DND-41 (cell line): Measurements from ENCODE around the gene RSBN1.
"Not testable (repeated sequence)": the region's sequence is repeated elsewhere in the genome, so short reads cannot be mapped to it uniquely, and the experiment has no call there.

Experiments
- ATAC-seq: fragments of 200-7000 bp; cut with Tn5 transposase; 3 replicates; pipeline ENCODE4 v1.9.1; 2021; ENCODE audit warnings: low read depth; ENCODE audit not compliant: insufficient read depth
- DNase-seq: peaks from one replicate; pipeline ENCODE4 v3.0.0-alpha.2; 2020
- H2AFZ ChIP-seq: 2 replicates; pipeline ENCODE4 v1.6.0; 2012; ENCODE audit warnings: low read depth, low read length
- H3K27ac ChIP-seq: 2 replicates; pipeline ENCODE4 v1.5.1; 2012; ENCODE audit warnings: low read length, inconsistent platforms
- H3K27me3 ChIP-seq: fragments of 200-600 bp; sonication (generic); 2 replicates; pipeline ENCODE4 v1.6.0; 2012; ENCODE audit warnings: low read length, mild to moderate bottlenecking, inconsistent platforms; ENCODE audit not compliant: insufficient read depth, poor library complexity
- H3K36me3 ChIP-seq: 2 replicates; pipeline ENCODE4 v1.5.1; 2012; ENCODE audit warnings: low read length, inconsistent platforms; ENCODE audit not compliant: insufficient read depth
- H3K4me1 ChIP-seq: 2 replicates; pipeline ENCODE4 v1.5.1; 2012; ENCODE audit warnings: mild to moderate bottlenecking, low read length; ENCODE audit not compliant: insufficient read depth
- H3K4me2 ChIP-seq: 2 replicates; pipeline ENCODE4 v1.6.0; 2012; ENCODE audit warnings: mild to moderate bottlenecking, moderate library complexity, low read length, inconsistent platforms; ENCODE audit not compliant: insufficient read depth
- H3K4me3 ChIP-seq, 2 experiments: fragments of 200-600 bp in 1 of 2; shearing (Covaris generic) in 1 of 2; 2 replicates each; pipeline ENCODE4 v1.5.1; 2012 to 2016; ENCODE audit warnings: inconsistent platforms in 2 of 2, low read length in 2 of 2, mild to moderate bottlenecking in 2 of 2, low read depth in 1 of 2, moderate library complexity in 1 of 2
- H3K79me2 ChIP-seq: 2 replicates; pipeline ENCODE4 v1.6.0; 2012; ENCODE audit warnings: low read length, inconsistent platforms; ENCODE audit not compliant: insufficient read depth
- H3K9ac ChIP-seq: 2 replicates; pipeline ENCODE4 v1.6.0; 2012; ENCODE audit warnings: low read depth, mild to moderate bottlenecking, inconsistent platforms, low read length, moderate library complexity
- H3K9me3 ChIP-seq: 2 replicates; pipeline ENCODE4 v1.5.1; 2012; ENCODE audit warnings: low read length, moderate library complexity, mild to moderate bottlenecking, inconsistent platforms; ENCODE audit not compliant: insufficient read depth, severe bottlenecking
- H4K20me1 ChIP-seq: 2 replicates; pipeline ENCODE4 v1.6.0; 2012; ENCODE audit warnings: low read length; ENCODE audit not compliant: insufficient read depth
- CTCF ChIP-seq: IDR thresholded peaks from 2 replicates; pipeline ENCODE4 v1.5.1; 2012; ENCODE audit warnings: borderline replicate concordance, low read length, moderate library complexity, mild to moderate bottlenecking; ENCODE audit not compliant: poor library complexity, severe bottlenecking; ENCODE audit errors: extremely low read depth
- EZH2 ChIP-seq: IDR thresholded peaks from 3 replicates; pipeline ENCODE4 v1.6.1; 2012; ENCODE audit warnings: borderline replicate concordance, low read depth, mild to moderate bottlenecking, moderate library complexity, low read length, inconsistent platforms; ENCODE audit not compliant: severe bottlenecking

The RSBN1 gene

GRCh38 chr1:113758631-113759332 is 53.5 kb downstream of the RSBN1 start:
- Histone ChIP-seq H3K27me3 (no peaks in the 10 kb centered on the region), H2AFZ (peak overlapping the region; percentile 98), H4K20me1 (no peaks in the 10 kb centered on the region), H3K4me3 (peak overlapping the region; percentile 74 to 85), H3K36me3 (peaks cover 17% of the 10 kb centered on the region), H3K9me3 (no peaks in the 10 kb centered on the region), H3K9ac (peak overlapping the region; percentile 75), H3K79me2 (peaks cover 37% of the 10 kb centered on the region), H3K27ac (peak overlapping the region; percentile 82), H3K4me1 (peaks cover 38% of the 10 kb centered on the region), H3K4me2 (peak overlapping the region; percentile 73)
- ATAC-seq (peak; percentile 68), DNase-seq (peak; percentile 64)
- no peak for TF ChIP-seq CTCF
- TF ChIP-seq EZH2, result no peak

DNA sequence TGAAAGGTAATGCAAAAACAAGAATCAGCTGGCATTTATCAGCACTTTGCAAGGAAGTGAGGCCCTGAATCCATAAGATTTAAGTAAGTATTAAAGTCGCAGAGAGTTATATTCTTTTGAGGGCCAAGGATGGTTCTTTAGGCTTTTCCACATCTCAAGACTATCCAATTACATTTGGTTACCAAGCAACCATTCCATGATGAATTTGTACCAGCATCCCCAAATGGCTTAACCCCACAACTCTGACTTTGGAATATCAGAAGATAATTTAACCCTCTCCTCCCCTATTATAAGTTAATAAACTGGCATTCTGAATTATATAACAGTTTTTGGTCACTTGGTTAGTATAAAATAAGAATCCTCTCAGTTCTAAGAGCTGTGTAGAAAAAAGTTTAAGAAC is 55.8 kb downstream of the RSBN1 start:
- no peaks in the 10 kb centered on the region for H4K20me1 ChIP-seq
- H3K27ac ChIP-seq, result no peak overlapping the region
- peaks cover 29% of the 10 kb centered on the region for H3K36me3 ChIP-seq
- no peak overlapping the region for H2AFZ ChIP-seq
- no peak overlapping the region for H3K9ac ChIP-seq
- peaks cover 38% of the 10 kb centered on the region for H3K4me1 ChIP-seq
- no peaks in the 10 kb centered on the region for H3K27me3 ChIP-seq
- H3K79me2 ChIP-seq, result peaks cover 37% of the 10 kb centered on the region
- ATAC-seq (no peak), DNase-seq (no peak)
- H3K4me2 ChIP-seq, result peak overlapping the region; percentile 73
- TF ChIP-seq EZH2 (no peak), CTCF (no peak)
- no peak overlapping the region; a peak in 1 of 4 replicates for H3K4me3 ChIP-seq
- no peaks in the 10 kb centered on the region for H3K9me3 ChIP-seq

DNA sequence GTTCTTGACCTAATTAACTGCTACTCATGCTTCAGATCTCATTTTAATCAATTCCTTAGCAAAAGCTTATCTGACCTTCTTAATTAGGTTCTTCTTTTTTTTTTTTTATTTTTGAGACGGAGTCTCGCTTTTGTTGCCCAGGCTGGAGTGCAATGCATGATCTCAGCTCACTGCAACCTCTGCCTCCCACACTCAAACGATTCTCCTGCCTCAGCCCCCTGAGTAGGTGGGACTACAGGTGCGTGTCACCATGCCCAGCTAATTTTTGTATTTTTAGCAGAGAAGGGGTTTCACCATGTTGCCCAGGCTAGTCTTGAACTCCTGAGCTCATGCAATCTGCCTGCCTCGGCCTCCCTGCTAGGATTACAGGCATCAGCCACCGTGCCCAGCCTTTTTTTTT is 58.9 kb downstream of the RSBN1 start:
- H3K27me3 ChIP-seq, DNase-seq, H3K27ac ChIP-seq, H3K9ac ChIP-seq, ATAC-seq, H4K20me1 ChIP-seq, H2AFZ ChIP-seq, H3K9me3 ChIP-seq, H3K4me3 ChIP-seq, H3K4me2 ChIP-seq: not testable (repeated sequence)
- H3K4me1 ChIP-seq, result peaks cover 25% of the 10 kb centered on the region
- H3K36me3 ChIP-seq, result peaks cover 44% of the 10 kb centered on the region
- peaks cover 28% of the 10 kb centered on the region for H3K79me2 ChIP-seq

DNA sequence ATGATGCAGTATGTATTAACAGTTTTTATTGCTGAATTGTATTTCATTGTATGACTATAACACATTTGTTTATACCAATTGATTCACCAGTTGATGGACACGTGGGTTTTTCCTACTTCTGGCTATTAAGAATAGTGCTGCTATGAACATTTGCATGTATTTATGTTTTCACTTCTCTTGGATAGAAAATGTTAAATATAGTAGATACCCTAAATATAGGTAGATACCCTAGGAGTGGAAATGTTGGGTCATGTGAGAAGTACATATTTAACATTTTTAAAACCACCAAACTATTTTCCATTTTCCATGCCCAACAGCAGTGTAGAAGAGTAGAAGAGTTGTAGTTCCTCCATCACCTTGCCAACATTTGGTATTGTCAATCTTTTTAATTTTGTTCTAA is 60.8 kb downstream of the RSBN1 start:
- H3K27me3 ChIP-seq, result no peaks in the 10 kb centered on the region
- TF ChIP-seq EZH2 (no peak), CTCF (no peak)
- H3K4me2 ChIP-seq, result no peak overlapping the region
- H3K79me2 ChIP-seq, result peaks cover 13% of the 10 kb centered on the region
- H3K4me1 ChIP-seq, result peaks cover 13% of the 10 kb centered on the region
- H3K4me3 ChIP-seq, result no peak overlapping the region
- no peak overlapping the region for H3K9ac ChIP-seq
- no peak for DNase-seq
- H3K9me3 ChIP-seq, result no peaks in the 10 kb centered on the region
- H4K20me1 ChIP-seq, result no peaks in the 10 kb centered on the region
- ATAC-seq, result no peak
- no peak overlapping the region for H3K27ac ChIP-seq
- H3K36me3 ChIP-seq, result peaks cover 48% of the 10 kb centered on the region
- no peak overlapping the region for H2AFZ ChIP-seq
